Measurements from ENCODE around the gene NAALAD2.

DNA sequence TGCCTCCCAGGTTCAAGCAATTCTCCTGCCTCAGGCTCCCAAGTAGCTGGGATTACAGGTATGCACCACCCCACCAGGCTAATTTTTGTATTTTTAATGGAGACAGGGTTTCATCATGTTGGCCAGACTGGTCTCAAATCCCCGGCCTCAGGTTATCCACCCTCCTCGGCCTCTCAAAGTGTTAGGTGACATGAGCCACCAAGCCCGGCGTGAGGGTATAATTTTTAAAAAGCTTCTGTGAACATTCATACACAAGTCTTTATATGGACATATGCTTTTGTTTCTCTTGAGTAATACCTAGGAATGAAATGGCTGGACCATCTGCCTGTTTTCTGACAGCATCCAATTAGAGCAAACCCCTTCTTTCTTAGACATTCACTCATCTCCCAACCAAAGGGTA lies 14.3 kb upstream of the NAALAD2 start:
- TF ChIP-seq POLR2AphosphoS5 (IDR thresholded peaks at IDR 0.05; ENCODE audit: low read depth, low read length) (no peak), EZH2 (IDR thresholded peaks at IDR 0.05; ENCODE audit: low read depth, low read length, severe bottlenecking) (no peak), SP2 (IDR thresholded peaks at IDR 0.05; ENCODE audit: low read length) (no peak), POLR2A (IDR thresholded peaks at IDR 0.05; ENCODE audit: control extremely low read depth in 1 of 2, low read depth in 2 of 2, low read length in 2 of 2) (no peak), TCF12 (IDR thresholded peaks at IDR 0.05; ENCODE audit: low read depth, low read length) (no peak), CHD2 (IDR thresholded peaks at IDR 0.05; ENCODE audit: low read length) (no peak), RFX5 (IDR thresholded peaks at IDR 0.05; ENCODE audit: borderline replicate concordance, low read depth, low read length) (no peak), EP300 (IDR thresholded peaks at IDR 0.05; ENCODE audit: borderline replicate concordance in 1 of 2, low read depth in 2 of 2, low read length in 2 of 2) (no peak)
- TF ChIP-seq, protein P1, sequence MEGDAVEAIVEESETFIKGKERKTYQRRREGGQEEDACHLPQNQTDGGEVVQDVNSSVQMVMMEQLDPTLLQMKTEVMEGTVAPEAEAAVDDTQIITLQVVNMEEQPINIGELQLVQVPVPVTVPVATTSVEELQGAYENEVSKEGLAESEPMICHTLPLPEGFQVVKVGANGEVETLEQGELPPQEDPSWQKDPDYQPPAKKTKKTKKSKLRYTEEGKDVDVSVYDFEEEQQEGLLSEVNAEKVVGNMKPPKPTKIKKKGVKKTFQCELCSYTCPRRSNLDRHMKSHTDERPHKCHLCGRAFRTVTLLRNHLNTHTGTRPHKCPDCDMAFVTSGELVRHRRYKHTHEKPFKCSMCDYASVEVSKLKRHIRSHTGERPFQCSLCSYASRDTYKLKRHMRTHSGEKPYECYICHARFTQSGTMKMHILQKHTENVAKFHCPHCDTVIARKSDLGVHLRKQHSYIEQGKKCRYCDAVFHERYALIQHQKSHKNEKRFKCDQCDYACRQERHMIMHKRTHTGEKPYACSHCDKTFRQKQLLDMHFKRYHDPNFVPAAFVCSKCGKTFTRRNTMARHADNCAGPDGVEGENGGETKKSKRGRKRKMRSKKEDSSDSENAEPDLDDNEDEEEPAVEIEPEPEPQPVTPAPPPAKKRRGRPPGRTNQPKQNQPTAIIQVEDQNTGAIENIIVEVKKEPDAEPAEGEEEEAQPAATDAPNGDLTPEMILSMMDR (IDR thresholded peaks at IDR 0.05; ENCODE audit: control extremely low read depth in 1 of 3, insufficient read depth in 1 of 3, low read depth in 1 of 3, low read length in 3 of 3): no peak
